Right hindlimb (tissue), 1 donor: ENCODE results near the gene CES2.
A peak's percentile ranks its signal among the peaks of the same experiment; 100 is the strongest.
"Not testable (repeated sequence)": the region's sequence is repeated elsewhere in the genome, so short reads cannot be mapped to it uniquely, and the experiment has no call there.

Experiments
- DNase-seq: peaks from one replicate; pipeline ENCODE4 v3.0.0-alpha.2; 2018

CES2 gene

DNA sequence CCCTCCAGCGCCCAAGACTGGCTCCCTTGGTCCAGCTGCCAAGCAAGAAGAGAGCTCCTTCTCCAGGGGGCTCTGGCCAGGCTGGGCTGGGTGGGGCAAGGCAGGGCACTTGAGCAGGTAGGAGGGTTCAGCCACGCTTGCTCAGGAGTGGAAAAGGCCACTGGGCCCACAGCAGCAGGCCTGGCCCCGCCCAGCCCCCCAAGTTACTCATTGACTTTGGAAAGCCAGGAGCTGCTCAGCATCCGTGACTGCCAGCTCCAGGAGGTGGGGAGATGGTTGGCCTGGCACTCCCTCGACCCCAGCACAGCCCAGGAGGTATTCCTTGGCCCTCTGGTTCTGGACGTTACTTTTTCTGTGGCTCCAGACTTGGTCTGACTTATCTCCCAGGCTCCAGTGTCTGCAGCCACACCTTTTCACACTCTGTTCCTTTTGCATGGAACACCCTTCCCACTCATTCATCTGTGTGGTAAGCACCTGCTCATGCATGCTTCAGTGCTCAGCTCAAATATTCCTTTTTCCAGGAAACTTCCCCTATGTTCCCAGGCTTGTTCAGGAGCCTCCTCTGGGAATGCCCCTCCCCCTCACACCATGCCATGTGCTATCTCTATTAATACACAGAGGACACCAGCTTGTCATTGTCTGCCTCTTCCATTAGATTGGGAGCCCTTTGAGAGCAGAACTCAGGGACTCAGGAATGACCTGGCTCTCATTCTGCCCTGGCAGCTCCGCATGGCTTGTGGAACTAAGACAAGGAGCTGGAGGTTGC lies 16.3 kb upstream of the CES2 start, which contains the start of gene CDH16:
Gene CDH16, minus strand, starts transcription at position 83 of the 766 bp plus-strand sequence. CDS start 820 bp downstream, outside the sequence.
- DNase-seq: no peak

GRCh38 chr16:66919569-66920298 lies 15.6 kb upstream of the CES2 start:
- no peak for DNase-seq

GRCh38 chr16:66920299-66920590 lies 15.1 kb upstream of the CES2 start:
- DNase-seq: no peak

DNA sequence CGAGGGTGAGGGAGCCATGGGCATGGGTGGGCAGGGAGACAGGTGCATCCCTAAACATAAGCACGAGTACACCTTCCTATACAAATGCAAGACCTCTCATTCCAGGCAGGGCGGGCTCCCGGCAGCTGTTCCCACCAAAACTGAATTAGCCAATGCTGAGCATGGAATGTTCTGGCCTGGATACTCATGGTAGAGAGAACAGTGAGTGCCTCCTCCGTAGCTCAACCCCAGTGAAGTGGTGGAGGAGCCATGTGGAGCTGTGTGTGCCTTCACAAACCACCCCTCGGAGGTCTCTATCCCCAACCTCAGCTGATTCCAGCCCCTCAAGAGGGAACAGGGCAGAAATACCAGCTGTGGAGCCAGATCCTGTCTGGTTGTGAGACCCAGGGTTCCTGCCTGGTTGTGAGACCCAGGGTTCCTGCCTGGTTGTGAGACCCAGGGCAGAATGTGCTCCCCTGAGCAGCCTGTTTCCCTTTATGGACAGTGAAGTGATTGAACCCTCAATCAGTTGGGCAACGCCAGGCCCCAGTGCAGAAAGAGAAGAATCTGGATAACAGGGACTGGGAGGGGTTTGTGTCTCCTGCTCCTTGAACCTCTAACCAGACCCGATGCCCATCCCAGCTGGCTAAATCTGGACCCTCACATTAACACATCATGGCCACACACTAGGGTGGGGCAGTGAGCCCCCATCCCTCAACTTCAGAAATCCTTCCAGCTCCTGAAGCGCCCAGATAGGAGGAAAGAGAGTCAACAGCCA lies 14.2 kb upstream of the CES2 start:
- no peak for DNase-seq

DNA sequence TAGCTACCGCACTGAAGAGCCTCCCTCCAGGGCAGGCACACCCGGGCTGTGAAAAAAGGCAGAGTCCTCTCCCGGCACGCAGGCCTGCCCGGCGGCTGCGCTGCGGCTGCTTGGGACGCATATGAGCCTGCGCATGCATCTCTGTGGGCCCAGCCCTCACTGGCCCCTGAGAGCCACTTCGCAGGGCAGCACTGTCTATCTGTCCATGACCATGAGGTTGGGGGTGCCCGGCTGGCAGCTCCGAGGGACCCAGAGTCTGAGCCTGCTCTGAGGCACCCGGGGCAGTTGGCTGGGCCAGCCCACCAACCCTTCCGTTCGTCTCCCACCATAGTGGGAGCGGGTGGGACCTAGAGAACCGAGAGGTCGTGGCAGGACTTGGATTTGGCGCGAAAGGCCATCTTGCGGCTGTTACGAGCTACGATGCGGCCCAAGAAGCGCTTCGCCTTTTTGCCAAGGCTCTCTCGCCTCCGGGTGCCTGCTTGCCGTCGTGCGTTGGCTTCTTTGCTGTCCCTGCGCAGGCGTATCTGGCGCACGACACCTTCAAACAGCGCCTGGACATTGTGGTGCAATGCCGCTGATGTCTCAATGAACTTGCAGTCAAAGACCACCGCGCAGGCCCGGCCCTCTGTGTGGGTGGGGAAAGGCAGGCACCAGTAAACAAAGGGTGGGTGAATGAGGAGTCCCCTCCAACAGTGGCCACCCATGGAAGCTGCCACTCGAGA lies 13.4 kb upstream of the CES2 start:
- DNase-seq: no peak

DNA sequence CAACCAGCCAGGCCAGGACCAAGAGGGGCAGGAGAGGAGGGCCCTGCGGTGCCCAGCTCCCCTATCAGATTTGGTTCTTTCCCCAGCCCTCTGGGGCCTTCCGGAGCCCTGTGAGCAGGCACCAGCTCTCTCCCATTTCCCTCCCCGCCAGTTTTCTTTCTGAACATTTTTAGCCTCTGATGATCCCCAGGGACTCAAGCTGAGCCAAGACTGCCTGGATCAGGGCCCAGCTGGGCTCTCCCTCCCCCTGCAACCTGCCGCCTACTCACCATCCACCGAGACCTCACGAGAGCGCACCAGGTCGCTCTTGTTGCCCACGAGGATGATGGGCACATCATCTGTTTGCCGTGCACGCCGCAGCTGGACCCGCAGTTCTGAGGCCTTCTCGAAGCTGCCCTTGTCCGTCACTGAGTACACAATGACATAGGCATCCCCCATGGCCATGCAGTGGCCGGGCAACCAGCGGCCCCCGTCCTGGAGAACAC lies 12.0 kb upstream of the CES2 start:
- no peak for DNase-seq

DNA sequence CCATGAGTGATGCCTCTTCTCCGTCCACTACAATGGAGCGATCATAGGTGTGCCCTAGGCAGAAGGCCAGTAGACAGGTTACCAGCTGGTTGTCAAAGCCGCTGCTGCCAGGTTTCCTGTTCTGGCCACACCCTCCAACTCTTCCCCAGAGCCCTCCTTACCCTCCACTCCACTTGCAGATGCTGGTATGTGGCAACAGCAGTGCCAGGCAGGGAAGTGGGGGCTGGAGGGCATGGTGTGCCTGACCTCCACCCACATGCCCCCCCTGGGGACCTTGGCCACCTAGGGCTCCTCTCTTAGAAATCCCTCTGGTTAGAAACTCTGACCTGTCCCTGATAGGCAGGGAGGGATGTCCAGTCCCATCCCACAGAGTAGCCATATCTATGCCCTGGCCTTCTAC lies 11.4 kb upstream of the CES2 start:
- no peak for DNase-seq

GRCh38 chr16:66924527-66925321 lies 10.6 kb upstream of the CES2 start:
- DNase-seq: no peak

GRCh38 chr16:66925322-66925840 lies 9.9 kb upstream of the CES2 start, which contains the start of gene RRAD:
Gene RRAD, minus strand, starts transcription at chr16:66925535. Its CDS starts 356 bp downstream, at chr16:66925179.
- no peak for DNase-seq

DNA sequence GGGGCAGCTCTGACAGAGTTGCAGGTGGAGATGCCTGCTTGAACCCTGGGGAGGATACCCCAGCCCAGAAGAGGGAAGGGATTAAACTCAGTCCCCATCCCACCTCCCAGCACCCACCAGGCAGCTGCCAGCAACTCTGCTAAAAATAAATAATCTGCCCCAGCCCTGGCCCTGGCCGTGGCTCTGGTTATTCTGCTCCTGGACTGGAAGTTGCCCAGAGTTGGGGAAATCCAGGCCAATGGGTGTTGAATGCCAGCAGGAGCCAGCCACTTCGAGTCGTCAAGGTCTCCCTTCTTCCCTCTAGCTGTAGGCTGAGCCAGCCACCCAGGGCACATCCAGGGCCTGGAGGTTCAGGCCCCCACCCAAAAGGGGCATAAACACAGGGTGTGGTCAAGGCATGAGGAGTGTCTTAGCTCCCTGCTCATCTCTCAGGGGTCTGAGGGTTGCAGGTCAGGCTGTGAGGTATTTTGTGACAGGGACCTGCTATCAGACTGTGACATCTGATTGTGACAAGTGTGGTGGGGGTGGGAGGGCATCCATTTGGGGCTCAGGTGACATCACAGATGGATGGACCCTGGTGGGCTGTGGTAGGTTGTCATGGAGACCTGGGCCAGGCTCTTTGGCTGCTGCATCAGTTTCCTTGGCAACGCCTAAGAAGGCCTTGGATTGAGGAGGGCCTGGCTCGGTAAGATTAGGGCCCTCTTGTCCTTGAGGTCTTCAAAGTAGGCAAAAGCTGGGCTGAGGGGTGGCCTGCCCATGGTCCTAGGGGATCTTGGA lies 9.0 kb upstream of the CES2 start:
- no peak for DNase-seq

DNA sequence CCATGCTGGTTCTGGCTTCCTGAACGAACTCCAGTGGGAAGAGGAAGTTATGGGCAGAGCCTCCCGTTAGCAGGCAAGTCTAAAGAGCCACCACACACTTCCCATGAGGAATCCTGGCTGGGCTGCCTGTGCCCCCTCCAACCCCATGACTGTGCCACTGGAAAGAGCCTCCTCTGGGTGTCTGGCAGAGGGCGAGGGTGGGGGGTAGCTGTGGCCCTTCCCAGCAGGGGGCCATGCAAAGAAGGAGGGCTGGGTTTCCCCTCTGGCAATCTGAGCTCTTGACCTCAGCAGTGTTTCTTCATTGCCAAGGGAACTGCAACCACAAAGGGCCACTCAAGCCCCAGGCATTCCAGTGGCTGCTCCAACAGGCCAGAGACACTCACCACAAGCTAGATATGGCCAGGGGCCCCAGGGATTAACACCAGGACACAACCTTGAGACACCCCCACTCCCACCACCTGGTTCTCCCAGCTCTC lies 8.3 kb upstream of the CES2 start:
- DNase-seq: no peak

DNA sequence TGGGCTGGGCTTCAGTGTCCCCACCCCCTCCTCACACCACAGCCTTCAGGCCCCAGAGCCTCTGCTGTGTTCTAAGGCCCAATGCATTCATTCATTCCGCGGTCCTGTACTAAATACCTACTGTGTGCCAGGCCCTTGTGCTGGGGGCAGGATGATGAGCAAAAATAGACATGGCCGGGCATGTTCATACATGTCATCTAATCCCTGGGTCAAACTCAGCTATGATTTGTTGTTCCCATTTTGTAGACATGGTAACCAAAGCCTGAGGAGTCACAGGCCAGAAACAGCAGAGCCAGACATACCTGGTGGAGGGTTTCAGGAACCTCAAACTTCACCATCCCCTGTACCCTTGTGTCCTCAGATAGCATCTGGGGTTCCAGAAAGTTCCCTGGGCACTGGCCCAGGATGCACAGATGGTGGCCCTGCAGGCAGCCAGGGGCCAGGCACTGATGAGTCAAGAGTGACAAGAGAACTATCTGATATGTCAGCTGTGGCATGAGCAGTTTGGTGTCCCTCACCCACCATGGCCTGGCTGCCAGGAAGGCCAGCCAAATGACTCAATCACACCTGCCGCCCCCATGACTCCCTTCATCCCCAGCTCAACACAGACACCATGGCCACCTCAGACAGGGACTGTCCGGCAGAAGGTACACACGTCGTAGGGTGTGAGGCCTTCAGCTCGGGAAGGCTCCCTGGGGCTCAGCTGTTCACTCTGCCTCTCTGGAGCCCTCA lies 7.2 kb upstream of the CES2 start:
- DNase-seq: no peak

GRCh38 chr16:66928702-66929388 lies 6.5 kb upstream of the CES2 start:
- DNase-seq: no peak

DNA sequence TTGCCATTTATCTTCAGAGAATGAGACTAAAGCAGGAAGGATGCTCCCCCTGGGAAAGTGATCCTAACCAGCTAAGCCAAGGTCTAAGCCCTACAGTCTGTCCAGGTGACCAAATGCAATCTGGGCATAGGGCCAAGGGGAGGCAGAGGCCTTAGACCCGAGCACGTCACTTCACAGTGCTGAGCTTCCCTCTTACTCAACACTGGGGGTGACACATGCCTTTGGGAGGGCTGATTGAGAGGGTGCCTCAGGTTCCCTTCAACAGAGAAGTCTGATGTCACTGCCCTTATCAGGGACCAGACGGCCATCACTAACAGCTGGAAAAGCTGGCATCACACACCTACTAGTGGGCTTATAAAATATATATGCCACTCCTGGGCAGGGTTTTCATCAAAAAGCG lies 5.1 kb upstream of the CES2 start:
- DNase-seq: no peak

GRCh38 chr16:66931665-66932064 lies 3.7 kb upstream of the CES2 start:
- no peak for DNase-seq

DNA sequence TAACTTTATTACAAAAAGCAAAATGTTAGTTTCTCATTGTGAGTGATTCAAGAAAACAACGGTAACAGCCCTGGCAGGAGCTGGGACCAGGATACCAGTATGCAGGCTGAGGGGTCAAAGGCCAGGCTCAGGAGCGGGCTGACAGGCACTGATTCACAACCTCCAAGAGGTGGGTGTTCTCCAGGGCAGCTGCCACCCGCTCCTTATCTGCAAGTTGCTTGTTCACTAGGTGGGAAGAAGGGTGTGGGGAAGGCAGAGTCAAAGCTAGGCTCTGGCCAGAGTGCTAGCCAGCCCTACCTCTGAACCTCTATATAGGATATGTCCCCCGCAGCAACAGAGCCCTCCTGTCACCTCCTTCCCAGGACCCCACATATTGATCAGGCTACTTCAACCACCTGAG lies 3.2 kb upstream of the CES2 start:
- DNase-seq: no peak

DNA sequence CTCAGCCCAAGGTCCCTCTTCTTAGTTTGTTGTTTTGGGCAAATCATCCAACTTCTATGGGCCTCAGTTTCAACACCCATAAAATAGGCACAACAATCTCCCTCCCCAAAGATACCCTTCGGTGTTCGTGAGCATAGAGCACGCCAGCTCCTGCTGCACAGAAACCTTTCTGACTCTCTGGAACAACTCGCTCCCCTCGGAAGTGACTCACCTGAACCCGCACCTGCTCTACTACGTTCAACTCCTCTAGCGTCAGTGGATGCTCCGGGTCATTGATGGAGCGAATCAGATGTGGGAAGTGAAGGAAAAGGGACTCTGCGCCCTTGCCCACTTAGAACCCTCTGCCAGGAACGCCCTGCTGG lies 1.6 kb upstream of the CES2 start:
- no peak for DNase-seq

- DNase-seq: peak; percentile 93
These were observed 1.0 kb upstream of the CES2 start, which contains the start of gene CIAO2B for GRCh38 chr16:66934138-66934838. Gene CIAO2B, minus strand, starts transcription at chr16:66934402. Its CDS starts 38 bp downstream, at chr16:66934364.

DNA sequence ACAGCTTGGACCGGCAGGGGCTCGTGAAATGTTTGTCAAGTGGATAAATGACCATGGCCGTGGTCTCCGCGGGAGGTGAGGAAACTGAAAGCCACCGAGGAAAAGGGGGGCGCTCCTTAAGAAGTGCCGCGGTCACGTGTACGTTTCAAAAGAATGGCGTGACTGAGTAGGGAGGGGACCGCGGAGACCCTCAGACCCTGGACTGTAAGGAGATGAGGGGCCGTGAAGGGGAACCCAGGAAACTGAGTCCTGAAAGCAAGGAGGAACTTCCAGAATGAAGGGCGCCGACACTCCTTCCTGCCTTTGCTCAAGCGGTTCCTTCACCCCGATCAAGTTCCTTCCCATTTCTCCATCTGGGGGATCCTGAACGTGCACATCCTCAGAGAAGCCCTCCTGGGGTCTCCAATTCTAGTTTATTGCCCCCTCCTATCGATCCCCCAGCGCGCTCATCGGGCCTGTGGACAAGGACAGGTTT lies 440 bp upstream of the CES2 start:
- DNase-seq: not testable (repeated sequence)
